HEK293 (cell line): ENCODE measurements around the gene KRT14.
"Not testable (repeated sequence)": the region's sequence is repeated elsewhere in the genome, so short reads cannot be mapped to it uniquely, and the experiment has no call there.

ENCODE experiments used
- SCRT1 ChIP-seq: fragments of 450-650 bp; formaldehyde crosslinking; IDR thresholded peaks from 2 replicates; pipeline ENCODE4 v1.5.1; 2016; ENCODE audit warnings: missing biosample characterization, missing genetic modification characterization, borderline replicate concordance
- ZNF248 ChIP-seq: fragments of 450-650 bp; formaldehyde crosslinking; IDR thresholded peaks from 2 replicates; pipeline ENCODE4 v1.5.1; 2017; ENCODE audit warnings: missing biosample characterization, missing genetic modification characterization

DNA sequence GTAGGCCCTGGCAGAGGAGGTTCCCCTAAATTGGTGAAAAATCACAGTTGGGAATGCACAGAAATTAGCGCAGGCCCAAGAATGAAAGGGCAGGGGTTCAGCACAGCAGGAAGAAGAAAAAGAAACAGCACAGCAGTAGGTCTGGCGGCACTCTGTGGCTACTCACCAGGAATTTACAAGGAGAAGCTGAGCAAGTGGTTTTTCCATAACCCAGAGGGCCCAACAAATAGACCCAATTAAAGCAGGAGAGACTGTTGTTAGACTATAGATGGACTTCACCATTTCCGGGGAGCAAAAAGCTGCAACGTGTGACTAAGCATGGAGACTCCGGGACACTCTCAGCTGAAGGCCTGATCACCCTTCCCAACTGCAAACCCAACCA lies 40.2 kb upstream of the KRT14 start:
- not testable (repeated sequence) for TF ChIP-seq SCRT1, ZNF248 (tag by site-specific recombination)
